ENCODE results near the gene CRYZL1.
A peak's percentile ranks its signal among the peaks of the same experiment; 100 is the strongest.

CRYZL1 gene

DNA sequence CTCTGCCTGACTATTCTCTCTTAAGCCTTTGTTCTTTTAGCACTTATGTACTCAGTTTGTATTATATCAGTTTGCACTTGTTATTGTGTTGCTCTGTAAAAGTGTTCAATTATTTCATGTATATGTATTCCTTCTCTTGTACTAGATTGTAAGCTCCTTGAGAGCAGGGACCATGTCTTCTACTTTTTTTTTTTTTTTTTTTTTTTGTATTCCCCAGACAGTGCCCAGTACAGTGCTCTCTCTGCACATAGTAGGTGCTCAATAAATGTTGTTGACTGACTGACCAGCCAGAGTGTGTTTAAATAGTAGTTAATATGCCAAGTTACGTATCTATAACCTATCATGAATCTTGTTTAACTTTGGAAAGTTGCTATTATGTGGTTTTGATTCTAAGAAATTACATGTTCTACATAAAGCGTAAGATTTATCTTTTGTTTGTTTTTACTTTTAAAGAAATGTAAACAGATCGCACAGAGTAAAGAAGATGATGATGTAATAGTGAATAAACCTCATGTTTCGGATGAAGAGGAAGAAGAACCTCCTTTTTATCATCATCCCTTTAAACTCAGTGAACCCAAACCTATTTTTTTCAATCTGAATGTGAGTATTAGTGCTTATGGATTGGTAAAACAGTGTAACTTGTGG, 82.6 kb downstream of the CRYZL1 start:
- DNase-seq, result no peak

DNA sequence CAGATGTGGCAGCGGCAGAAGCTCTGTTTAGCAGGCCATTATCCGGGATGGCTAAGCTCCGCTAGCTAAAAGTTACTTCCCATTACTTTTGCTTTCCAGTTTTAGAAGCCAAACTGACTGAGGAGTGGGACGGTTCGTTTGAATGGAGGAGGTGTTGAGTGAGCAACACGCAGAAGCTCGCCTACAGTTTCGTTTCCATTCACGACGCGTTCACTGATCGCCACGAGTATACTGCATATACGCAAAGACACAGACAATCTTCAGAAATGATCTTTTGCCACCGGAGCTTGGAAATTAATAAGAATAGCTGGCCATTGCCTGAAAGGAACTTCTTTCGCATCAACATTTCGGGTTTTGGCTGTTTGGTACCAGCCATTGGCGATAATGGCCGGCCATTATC, 84.1 kb downstream of the CRYZL1 start:
- DNase-seq, result no peak

DNA sequence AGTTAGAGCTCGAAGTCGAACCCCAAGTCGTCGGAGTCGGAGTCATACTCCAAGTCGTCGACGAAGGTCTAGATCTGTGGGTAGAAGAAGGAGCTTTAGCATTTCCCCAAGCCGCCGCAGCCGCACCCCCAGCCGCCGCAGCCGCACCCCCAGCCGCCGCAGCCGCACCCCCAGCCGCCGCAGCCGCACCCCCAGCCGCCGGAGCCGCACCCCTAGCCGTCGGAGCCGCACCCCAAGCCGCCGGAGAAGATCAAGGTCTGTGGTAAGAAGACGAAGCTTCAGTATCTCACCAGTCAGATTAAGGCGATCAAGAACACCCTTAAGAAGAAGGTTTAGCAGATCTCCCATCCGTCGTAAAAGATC, 86.6 kb downstream of the CRYZL1 start:
- DNase-seq, result no peak

GRCh38 chr21:33554236-33554981, 87.1 kb downstream of the CRYZL1 start:
- no peak for DNase-seq

DNA sequence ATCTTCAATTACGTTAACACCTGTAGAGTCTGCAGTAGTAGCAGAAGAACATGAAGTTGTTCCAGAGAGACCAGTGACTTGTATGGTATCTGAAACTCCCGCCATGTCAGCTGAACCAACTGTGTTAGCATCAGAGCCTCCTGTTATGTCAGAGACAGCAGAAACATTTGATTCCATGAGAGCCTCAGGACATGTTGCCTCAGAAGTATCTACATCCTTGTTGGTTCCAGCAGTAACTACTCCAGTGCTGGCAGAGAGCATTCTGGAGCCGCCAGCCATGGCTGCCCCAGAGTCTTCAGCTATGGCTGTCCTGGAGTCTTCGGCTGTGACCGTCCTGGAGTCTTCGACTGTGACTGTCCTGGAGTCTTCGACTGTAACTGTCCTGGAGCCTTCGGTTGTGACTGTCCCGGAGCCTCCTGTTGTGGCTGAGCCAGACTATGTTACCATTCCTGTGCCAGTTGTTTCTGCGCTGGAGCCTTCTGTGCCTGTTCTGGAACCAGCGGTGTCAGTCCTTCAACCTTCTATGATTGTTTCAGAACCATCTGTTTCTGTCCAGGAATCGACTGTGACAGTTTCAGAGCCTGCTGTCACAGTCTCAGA, 88.4 kb downstream of the CRYZL1 start:
- no peak for DNase-seq

GRCh38 chr21:33552093-33552998, 89.2 kb downstream of the CRYZL1 start:
- no peak for DNase-seq

GRCh38 chr21:33551664-33552063, 89.9 kb downstream of the CRYZL1 start:
- DNase-seq, result no peak

- DNase-seq, result no peak
Measured at GRCh38 chr21:33550772-33551660, 90.5 kb downstream of the CRYZL1 start.

GRCh38 chr21:33549848-33550771, 91.4 kb downstream of the CRYZL1 start:
- DNase-seq, result no peak

DNA sequence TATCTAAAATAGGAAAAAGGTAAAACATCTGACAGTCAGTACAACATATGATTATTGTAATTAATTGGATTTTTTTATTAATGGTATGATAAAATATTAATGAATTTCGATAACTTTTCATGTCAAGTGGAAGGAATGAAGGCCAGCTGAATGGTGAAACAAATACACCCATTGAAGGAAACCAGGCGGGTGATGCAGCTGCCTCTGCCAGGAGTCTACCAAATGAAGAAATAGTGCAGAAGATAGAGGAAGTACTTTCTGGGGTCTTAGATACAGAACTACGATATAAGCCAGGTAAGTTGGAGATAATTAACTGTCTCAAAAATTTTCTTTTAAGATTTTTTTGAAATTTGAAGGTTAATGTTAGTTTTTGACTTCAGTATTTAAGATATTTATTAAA, 95.5 kb downstream of the CRYZL1 start:
- no peak for DNase-seq

- DNase-seq, result no peak
Measured at GRCh38 chr21:33544451-33545195, 96.9 kb downstream of the CRYZL1 start.

GRCh38 chr21:33543505-33544129, 97.9 kb downstream of the CRYZL1 start:
- no peak for DNase-seq

GRCh38 chr21:33542640-33543504, 98.7 kb downstream of the CRYZL1 start, which contains the start of gene SON:
Gene SON (plus strand): TSS chr21:33543038. CDS start chr21:33543093, 55 bp downstream.
- DNase-seq, result peak; percentile 96

GRCh38 chr21:33541756-33542639, 99.5 kb downstream of the CRYZL1 start, which contains the start of gene GART:
Gene GART (minus strand): TSS chr21:33542117. CDS start chr21:33539315, 2,802 bp downstream.
- DNase-seq, result peak; percentile 71

- DNase-seq, result no peak
Measured at GRCh38 chr21:33541105-33541711, 100.3 kb downstream of the CRYZL1 start.

DNA sequence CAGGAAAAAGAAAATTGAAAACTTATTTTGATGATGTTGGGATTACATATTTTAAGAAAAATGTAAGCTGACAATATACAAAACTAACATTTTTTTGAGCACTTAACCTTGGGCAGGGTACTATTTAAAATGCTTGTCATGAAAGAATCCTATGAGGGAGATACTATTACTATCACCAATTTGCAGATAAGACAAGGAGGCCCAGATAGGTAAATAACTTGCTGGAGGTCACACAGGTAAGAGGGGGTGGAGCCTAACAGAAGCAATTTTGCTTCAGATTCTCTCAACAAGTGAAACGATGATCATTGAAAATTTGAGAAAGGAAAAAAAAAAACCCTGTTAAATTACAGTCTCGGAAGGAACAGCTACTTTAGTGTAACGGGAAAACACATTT, 100.8 kb downstream of the CRYZL1 start:
- no peak for DNase-seq

GRCh38 chr21:33539616-33540015, 101.9 kb downstream of the CRYZL1 start:
- DNase-seq, result no peak
